HepG2 (cell line): ENCODE measurements around the gene C1QTNF1. TPM values are rescaled to one million over a fixed set of nuclear protein-coding genes. Genes with fewer than 3 reads are reported as not detected.

Source experiments
- ARID2 ChIP-seq: sonication (generic); formaldehyde crosslinking; IDR thresholded peaks from 2 replicates; pipeline ENCODE4 v1.8.1; 2022; ENCODE audit warnings: mild to moderate bottlenecking, missing genetic modification reagents, borderline replicate concordance
- ARID5B ChIP-seq: IDR thresholded peaks from 2 replicates; pipeline ENCODE4 v1.4.0; 2020; ENCODE audit warnings: mild to moderate bottlenecking, missing genetic modification reagents
- ATRX ChIP-seq: sonication (generic); formaldehyde crosslinking; IDR thresholded peaks from 2 replicates; pipeline ENCODE4 v1.4.0; 2020; ENCODE audit warnings: missing genetic modification reagents, borderline replicate concordance
- HOXD1 ChIP-seq: sonication (generic); formaldehyde crosslinking; IDR thresholded peaks from 2 replicates; pipeline ENCODE4 v1.5.0; 2020; ENCODE audit warnings: missing genetic modification reagents
- KDM2A ChIP-seq: sonication (generic); formaldehyde crosslinking; IDR thresholded peaks from 2 replicates; pipeline ENCODE4 v1.4.0; 2020; ENCODE audit warnings: low read depth, missing genetic modification reagents, borderline replicate concordance
- KDM4B ChIP-seq: sonication (generic); formaldehyde crosslinking; IDR thresholded peaks from 2 replicates; pipeline ENCODE4 v1.4.0; 2020; ENCODE audit warnings: missing genetic modification reagents
- MNT ChIP-seq: fragments of 450-650 bp; IDR thresholded peaks from 2 replicates; pipeline ENCODE4 v1.6.1; 2016
- PRMT3 ChIP-seq: sonication (generic); formaldehyde crosslinking; IDR thresholded peaks from 2 replicates; pipeline ENCODE4 v1.8.1; 2022; ENCODE audit warnings: low read depth, mild to moderate bottlenecking, moderate library complexity, missing genetic modification reagents, borderline replicate concordance
- SETDB1 ChIP-seq: sonication (generic); formaldehyde crosslinking; IDR thresholded peaks from 2 replicates; pipeline ENCODE4 v1.5.1; 2020; ENCODE audit warnings: missing genetic modification reagents, mild to moderate bottlenecking, borderline replicate concordance
- THAP9 ChIP-seq: sonication (generic); formaldehyde crosslinking; IDR thresholded peaks from 2 replicates; pipeline ENCODE4; 2020; ENCODE audit warnings: missing genetic modification reagents, mild to moderate bottlenecking, borderline replicate concordance
- ZBTB39 ChIP-seq: sonication (generic); formaldehyde crosslinking; IDR thresholded peaks from 2 replicates; pipeline ENCODE4 v1.5.0; 2020; ENCODE audit warnings: missing genetic modification reagents
- ZFP82 ChIP-seq: sonication (generic); formaldehyde crosslinking; IDR thresholded peaks from 2 replicates; pipeline ENCODE4 v1.5.1; 2020; ENCODE audit warnings: mild to moderate bottlenecking, missing genetic modification reagents, borderline replicate concordance
- ZNF264 ChIP-seq: sonication (generic); formaldehyde crosslinking; IDR thresholded peaks from 2 replicates; pipeline ENCODE4 v1.4.0; 2020; ENCODE audit warnings: missing genetic modification reagents
- ZNF562 ChIP-seq: sonication (generic); formaldehyde crosslinking; IDR thresholded peaks from 2 replicates; pipeline ENCODE4 v1.8.0; 2022; ENCODE audit warnings: missing genetic modification reagents, borderline replicate concordance
- ZNF563 ChIP-seq: sonication (generic); formaldehyde crosslinking; IDR thresholded peaks from 2 replicates; pipeline ENCODE4 v1.8.0; 2022; ENCODE audit warnings: mild to moderate bottlenecking, moderate library complexity, missing genetic modification reagents
- ZNF772 ChIP-seq: sonication (generic); formaldehyde crosslinking; IDR thresholded peaks from 2 replicates; pipeline ENCODE4 v1.5.0; 2020; ENCODE audit warnings: mild to moderate bottlenecking, missing genetic modification reagents
- polyA plus RNA-seq, 8 experiments: library from polyadenylated mRNA; depleted of rRNA in 3 of 8; stranded (reverse) in 7 of 8; unstranded in 1 of 8; fragments of >200 nt; fragmentation: Illumina TruSeq in 4 of 8; extraction: Trizol in 4 of 8; gene quantifications; 2 replicates each; pipeline versions ENCODE4 v1.2.1 to v1.2.3, GENCODE V29; 2011 to 2016; ENCODE audit warnings: low read depth in 4 of 8, missing spikeins in 1 of 8, mixed read lengths in 1 of 8; ENCODE audit not compliant: insufficient read depth in 1 of 8
- total RNA-seq, 5 experiments: library from RNA; depleted of rRNA; stranded (reverse); fragments of >200 nt; fragmentation: Illumina TruSeq; extraction: Trizol; gene quantifications; 2 replicates each; pipeline ENCODE4 v1.2.3, GENCODE V29; 2016; ENCODE audit warnings: low read depth in 1 of 5

C1QTNF1 gene
- total and polyA plus RNA-seq, 2 of the 13 experiments (the other 11 are each of a cell fraction or from before 2014, with no cell fraction given): 0.18 to 0.86 TPM

GRCh38 chr17:79026376-79027273 lies 2.7 kb downstream of the C1QTNF1 start (continued):
- TF ChIP-seq THAP9: peak; percentile 63; the same call in 1 of the 2 replicates
- peak; percentile 70 for TF ChIP-seq ZNF563
- no peak for TF ChIP-seq ARID2 (CRISPR knock-in tag)
- TF ChIP-seq ATRX (CRISPR knock-in tag): no peak
- peak; percentile 33; the same call in 1 of the 2 replicates for TF ChIP-seq ZFP82 (CRISPR knock-in tag)
- no peak; the same call in 1 of the 2 replicates for TF ChIP-seq KDM2A (CRISPR knock-in tag)
- TF ChIP-seq SETDB1 (CRISPR knock-in tag): no peak
- TF ChIP-seq ARID5B (CRISPR knock-in tag): peak; percentile 91
- TF ChIP-seq ZBTB39 (CRISPR knock-in tag): no peak
- TF ChIP-seq HOXD1 (CRISPR knock-in tag): no peak
- TF ChIP-seq ZNF772 (CRISPR knock-in tag): peak; percentile 88
- peak; percentile 23; the same call in 1 of the 2 replicates for TF ChIP-seq MNT
- no peak for TF ChIP-seq KDM4B
- peak; percentile 65; the same call in 1 of the 2 replicates for TF ChIP-seq PRMT3
- peak; percentile 85 for TF ChIP-seq ZNF264 (CRISPR knock-in tag)
- TF ChIP-seq ZNF562 (CRISPR knock-in tag): no peak
